IMR-90 (cell line): Measurements from ENCODE around the gene C3AR1. TPM values are rescaled to one million over a fixed set of nuclear protein-coding genes. Genes with fewer than 3 reads are reported as not detected.

Experiments used
- ATAC-seq: fragments of 200-7000 bp; cut with Tn5 transposase; 2 replicates; pipeline ENCODE4 v1.9.1; 2020; ENCODE audit warnings: low read depth, mild to moderate bottlenecking, moderate library complexity
- BruUV-seq: library from RNA; stranded (reverse); fragments of 400-500 nt; replicated peaks from 2 replicates; lab custom pipeline; 2021; lab: Mats Ljungman, UMichigan
- CTCF ChIA-PET: fragments of 300-600 bp; formaldehyde crosslinking; extraction: SDS; loops from one replicate; lab custom pipeline; 2021; ENCODE audit warnings: antibody characterized with exemption; lab: Yijun Ruan, JAX
- POLR2A ChIA-PET: fragments of 300-600 bp; sonication (Branson Sonifier 250); formaldehyde crosslinking; loops from one replicate; lab custom pipeline; 2022; ENCODE audit warnings: antibody characterized with exemption; ENCODE audit not compliant: unreplicated experiment; lab: Charles Lee
- DNase-seq: peaks from one replicate; pipeline ENCODE4 v3.0.0; 2013
- H2AFZ ChIP-seq: replicated peaks from 2 replicates; pipeline ENCODE3; 2013; ENCODE audit warnings: low read length, mild to moderate bottlenecking; ENCODE audit not compliant: poor library complexity
- H2AK5ac ChIP-seq: 2 replicates; pipeline ENCODE4 v1.6.1; 2013; ENCODE audit warnings: low read depth, low read length, inconsistent platforms
- H2AK9ac ChIP-seq: replicated peaks from 2 replicates; pipeline ENCODE3; 2013; ENCODE audit warnings: mild to moderate bottlenecking, low read depth, low read length, moderate library complexity; ENCODE audit not compliant: poor library complexity
- H2BK120ac ChIP-seq: 2 replicates; pipeline ENCODE4 v1.6.1; 2013; ENCODE audit warnings: low read depth, low read length, inconsistent platforms
- H2BK15ac ChIP-seq: 3 replicates; pipeline ENCODE4 v1.6.1; 2013; ENCODE audit warnings: low read depth, low read length, inconsistent platforms
- H2BK20ac ChIP-seq: 2 replicates; pipeline ENCODE4 v1.6.1; 2013; ENCODE audit warnings: low read depth, mild to moderate bottlenecking, inconsistent platforms, low read length, moderate library complexity
- H2BK5ac ChIP-seq: 2 replicates; pipeline ENCODE4 v1.6.1; 2013; ENCODE audit warnings: mild to moderate bottlenecking, low read depth, low read length, inconsistent platforms; ENCODE audit not compliant: poor library complexity, severe bottlenecking
- H3K14ac ChIP-seq: replicated peaks from 2 replicates; pipeline ENCODE4 v1.6.1; 2013; ENCODE audit warnings: low read depth, low read length, inconsistent platforms
- H3K18ac ChIP-seq: 2 replicates; pipeline ENCODE4 v1.6.1; 2013; ENCODE audit warnings: low read depth, low read length, control low read depth
- H3K23ac ChIP-seq: 2 replicates; pipeline ENCODE4 v1.6.1; 2013; ENCODE audit warnings: low read depth, low read length, inconsistent platforms
- H3K27ac ChIP-seq: 2 replicates; pipeline ENCODE4 v1.5.1; 2013; ENCODE audit warnings: mild to moderate bottlenecking, control low read depth, low read length; ENCODE audit not compliant: insufficient read depth
- H3K27me3 ChIP-seq: 2 replicates; pipeline ENCODE4 v1.6.1; 2013; ENCODE audit warnings: low read length; ENCODE audit not compliant: control insufficient read depth, insufficient read depth
- H3K36me3 ChIP-seq: 2 replicates; pipeline ENCODE4 v1.6.1; 2013; ENCODE audit warnings: low read length, mixed read lengths; ENCODE audit not compliant: control insufficient read depth, insufficient read depth
- H3K4ac ChIP-seq: 2 replicates; pipeline ENCODE4 v1.6.1; 2013; ENCODE audit warnings: low read depth, low read length, inconsistent platforms
- H3K4me1 ChIP-seq: 2 replicates; pipeline ENCODE4 v1.6.1; 2013; ENCODE audit warnings: low read length, mixed read lengths; ENCODE audit not compliant: control insufficient read depth, insufficient read depth
- H3K4me2 ChIP-seq: 2 replicates; pipeline ENCODE4 v1.6.1; 2013; ENCODE audit warnings: low read depth, mild to moderate bottlenecking, control low read depth, low read length, moderate library complexity
- H3K4me3 ChIP-seq: 2 replicates; pipeline ENCODE4 v1.5.1; 2013; ENCODE audit warnings: low read depth, mild to moderate bottlenecking, control low read depth, low read length, moderate library complexity; ENCODE audit not compliant: insufficient read depth
- H3K56ac ChIP-seq: 2 replicates; pipeline ENCODE4 v1.6.1; 2013; ENCODE audit warnings: low read length, inconsistent platforms; ENCODE audit not compliant: insufficient read depth; ENCODE audit errors: extremely low read depth
- H3K79me1 ChIP-seq, 2 experiments: 2 replicates each; pipeline ENCODE4 v1.6.1; 2013; ENCODE audit warnings: low read length in 2 of 2, inconsistent platforms in 1 of 2, low read depth in 1 of 2
- H3K9ac ChIP-seq: 2 replicates; pipeline ENCODE4 v1.6.1; 2013; ENCODE audit warnings: low read depth, low read length, control low read depth
- H3K9me1 ChIP-seq: 2 replicates; pipeline ENCODE4 v1.6.1; 2013; ENCODE audit warnings: low read length, inconsistent platforms; ENCODE audit not compliant: insufficient read depth
- H3K9me3 ChIP-seq: 2 replicates; pipeline ENCODE4 v1.6.1; 2013; ENCODE audit warnings: low read length; ENCODE audit not compliant: control insufficient read depth, insufficient read depth
- H4K20me1 ChIP-seq: 2 replicates; pipeline ENCODE4 v1.6.1; 2013; ENCODE audit warnings: low read length, inconsistent platforms; ENCODE audit not compliant: insufficient read depth
- H4K5ac ChIP-seq: 2 replicates; pipeline ENCODE4 v1.6.1; 2013; ENCODE audit warnings: mild to moderate bottlenecking, low read depth, low read length, control low read depth
- H4K8ac ChIP-seq, 2 experiments: 2 replicates each; pipeline ENCODE4 v1.6.1; 2013; ENCODE audit warnings: low read depth in 2 of 2, low read length in 2 of 2, control low read depth in 1 of 2, inconsistent platforms in 1 of 2
- H4K91ac ChIP-seq: 2 replicates; pipeline ENCODE4 v1.6.1; 2013; ENCODE audit warnings: low read depth, low read length, inconsistent platforms; ENCODE audit not compliant: insufficient read depth
- CTCF ChIP-seq: conservative IDR thresholded peaks from 2 replicates; pipeline ENCODE4 v1.5.1; 2012; ENCODE audit warnings: mild to moderate bottlenecking, low read depth, low read length, improper control_type of control experiment
- ELK1 ChIP-seq: fragments of 150-350 bp; IDR thresholded peaks from 2 replicates; pipeline ENCODE4 v1.6.1; 2016; ENCODE audit warnings: low read depth, mild to moderate bottlenecking, low read length, moderate library complexity, borderline replicate concordance
- MXI1 ChIP-seq: IDR thresholded peaks from 2 replicates; pipeline ENCODE4 v1.6.1; 2012; ENCODE audit warnings: low read depth, mild to moderate bottlenecking, low read length, moderate library complexity, borderline replicate concordance
- NFE2L2 ChIP-seq: fragments of 150-350 bp; IDR thresholded peaks from 2 replicates; pipeline ENCODE4 v1.6.1; 2016; ENCODE audit warnings: low read depth, mild to moderate bottlenecking, low read length
- POLR2A ChIP-seq: IDR thresholded peaks from 2 replicates; pipeline ENCODE4 v1.6.1; 2012; ENCODE audit warnings: mild to moderate bottlenecking, low read depth, low read length
- RAD21 ChIP-seq: IDR thresholded peaks from 2 replicates; pipeline ENCODE4 v1.6.1; 2012; ENCODE audit warnings: low read length, improper control_type of control experiment
- RCOR1 ChIP-seq: IDR thresholded peaks from 2 replicates; pipeline ENCODE4 v1.6.1; 2012; ENCODE audit warnings: mild to moderate bottlenecking, low read length, improper control_type of control experiment; ENCODE audit not compliant: insufficient replicate concordance
- WGBS, 2 experiments: methylation state at CpG; one replicate each; pipeline versions ENCODE4 v1.1.5 to v1.1.7; 2013; ENCODE audit warnings: missing lambda C conversion rate in 2 of 2; ENCODE audit not compliant: insufficient read length in 1 of 2; ENCODE audit errors: extremely low coverage in 2 of 2; 5-methylcytosine and 5-hydroxymethylcytosine counted together
- dilution Hi-C: fragments of 300-500 bp; cut with HindIII; formaldehyde crosslinking; loops from one replicate; pipeline ENCODE4 v1.14.3; 2018; ENCODE audit warnings: low sequenced_read_pairs; ENCODE audit not compliant: unreplicated experiment
- in situ Hi-C: fragments of 300-500 bp; cut with MboI; formaldehyde crosslinking; loops from 3 replicates; pipeline ENCODE4 v1.14.3; 2019; ENCODE audit warnings: low sequenced_read_pairs, inconsistent platforms, mixed read lengths
- intact Hi-C: fragments of 100-400 bp; cut with micrococcal nuclease; formaldehyde crosslinking; loops from 2 replicates; pipeline ENCODE4 v1.10.0; 2022
- polyA plus RNA-seq, 3 experiments: library from polyadenylated mRNA; depleted of rRNA; stranded (reverse); fragments of >200 nt; gene quantifications; 2 replicates each; pipeline ENCODE4 v1.2.3, GENCODE V29; 2012; ENCODE audit warnings: low replicate concordance in 1 of 3
- total RNA-seq: library from RNA; depleted of rRNA; stranded (reverse); fragments of >200 nt; gene quantifications from 2 replicates; pipeline ENCODE4 v1.2.3, GENCODE V29; 2012
- TF ChIP-seq, protein P1 (sequence below): fragments of 150-350 bp; IDR thresholded peaks from 2 replicates; pipeline ENCODE4 v1.6.1; 2017; ENCODE audit warnings: mild to moderate bottlenecking, antibody characterized with exemption, low read length, low read depth

The C3AR1 gene
- total and polyA plus RNA-seq, 2 of the 4 experiments (the other 2 are of a cell fraction): 0.31 to 0.36 TPM

DNA sequence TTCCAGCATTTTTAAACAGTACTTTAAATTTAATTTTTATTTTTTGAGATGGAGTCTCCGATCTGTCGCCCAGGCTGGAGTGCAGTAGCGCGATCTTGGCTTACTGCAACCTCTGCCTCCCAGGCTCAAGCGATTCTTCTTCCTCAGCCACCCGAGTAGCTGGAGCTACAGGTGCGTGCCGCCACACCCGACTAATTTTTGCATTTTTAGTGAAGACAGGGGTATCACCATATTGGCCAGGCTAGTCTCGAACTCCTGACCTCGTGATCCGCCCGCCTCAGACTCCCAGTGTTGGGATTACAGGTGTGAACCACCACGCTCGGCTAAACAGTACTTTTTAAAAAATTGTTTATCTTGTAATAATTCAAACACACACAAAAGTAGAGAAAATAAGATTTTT lies 37.9 kb downstream of the C3AR1 start:
- H4K5ac ChIP-seq: no peak overlapping the region
- H4K8ac ChIP-seq: no peak overlapping the region
- no peaks in the 10 kb centered on the region for H3K27me3 ChIP-seq
- no peak overlapping the region for H2BK120ac ChIP-seq
- H3K23ac ChIP-seq: no peak overlapping the region
- H3K4me2 ChIP-seq: no peak overlapping the region
- no peak overlapping the region for H2BK5ac ChIP-seq
- no peak overlapping the region for H2BK20ac ChIP-seq
- no peaks in the 10 kb centered on the region for H3K9me1 ChIP-seq
- no peak overlapping the region for H3K14ac ChIP-seq
- in situ Hi-C loops (loop anchor here (25.0 kb wide), 1 partner anchor 391 kb away; no protein-coding TSS in a partner anchor), dilution Hi-C loops (no loop called here), intact Hi-C loops (no loop called here)
- no peak for TF ChIP-seq RAD21
- no peak for TF ChIP-seq RCOR1
- TF ChIP-seq NFE2L2: no peak
- TF ChIP-seq MXI1: no peak
- no peak for TF ChIP-seq CTCF
- TF ChIP-seq, protein P1, sequence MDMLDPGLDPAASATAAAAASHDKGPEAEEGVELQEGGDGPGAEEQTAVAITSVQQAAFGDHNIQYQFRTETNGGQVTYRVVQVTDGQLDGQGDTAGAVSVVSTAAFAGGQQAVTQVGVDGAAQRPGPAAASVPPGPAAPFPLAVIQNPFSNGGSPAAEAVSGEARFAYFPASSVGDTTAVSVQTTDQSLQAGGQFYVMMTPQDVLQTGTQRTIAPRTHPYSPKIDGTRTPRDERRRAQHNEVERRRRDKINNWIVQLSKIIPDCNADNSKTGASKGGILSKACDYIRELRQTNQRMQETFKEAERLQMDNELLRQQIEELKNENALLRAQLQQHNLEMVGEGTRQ: no peak
- TF ChIP-seq ELK1: no peak
- TF ChIP-seq POLR2A: no peak
- H2AK9ac ChIP-seq: no peak overlapping the region
- peaks cover 2 to 20% of the 10 kb centered on the region in 2 experiments; a peak in 3 of 4 replicates for H3K79me1 ChIP-seq
- no peak overlapping the region for H3K4ac ChIP-seq
- H4K20me1 ChIP-seq: 0 out of 2 replicates have a peak, but pooled peaks cover 1% of the 10 kb centered on the region
- H2BK15ac ChIP-seq: no peak overlapping the region
- H3K9me3 ChIP-seq: no peaks in the 10 kb centered on the region
- no peak overlapping the region for H4K91ac ChIP-seq
- no TSS peak for BruUV-seq
- H3K9ac ChIP-seq: no peak overlapping the region
- CTCF ChIA-PET: no interaction called here
- no peak overlapping the region for H3K27ac ChIP-seq
- no peaks in the 10 kb centered on the region for H3K36me3 ChIP-seq
- no peak overlapping the region for H2AFZ ChIP-seq
- POLR2A ChIA-PET: no interaction called here
- H3K56ac ChIP-seq: no peak overlapping the region
- H2AK5ac ChIP-seq: no peak overlapping the region
- peaks cover 2% of the 10 kb centered on the region; the same call in 1 of the 2 replicates for H3K4me1 ChIP-seq
- WGBS, 2 experiments: 100% methylated on average over 4 of the region's 15 CpGs; no CpG with 5 or more reads in 1 of the 2 experiments
- DNase-seq (no peak), ATAC-seq (no peak)
- H3K18ac ChIP-seq: no peak overlapping the region
- H3K4me3 ChIP-seq: no peak overlapping the region
